ENCODE measurements around the gene DBP.

- TF ChIP-seq, protein P1, sequence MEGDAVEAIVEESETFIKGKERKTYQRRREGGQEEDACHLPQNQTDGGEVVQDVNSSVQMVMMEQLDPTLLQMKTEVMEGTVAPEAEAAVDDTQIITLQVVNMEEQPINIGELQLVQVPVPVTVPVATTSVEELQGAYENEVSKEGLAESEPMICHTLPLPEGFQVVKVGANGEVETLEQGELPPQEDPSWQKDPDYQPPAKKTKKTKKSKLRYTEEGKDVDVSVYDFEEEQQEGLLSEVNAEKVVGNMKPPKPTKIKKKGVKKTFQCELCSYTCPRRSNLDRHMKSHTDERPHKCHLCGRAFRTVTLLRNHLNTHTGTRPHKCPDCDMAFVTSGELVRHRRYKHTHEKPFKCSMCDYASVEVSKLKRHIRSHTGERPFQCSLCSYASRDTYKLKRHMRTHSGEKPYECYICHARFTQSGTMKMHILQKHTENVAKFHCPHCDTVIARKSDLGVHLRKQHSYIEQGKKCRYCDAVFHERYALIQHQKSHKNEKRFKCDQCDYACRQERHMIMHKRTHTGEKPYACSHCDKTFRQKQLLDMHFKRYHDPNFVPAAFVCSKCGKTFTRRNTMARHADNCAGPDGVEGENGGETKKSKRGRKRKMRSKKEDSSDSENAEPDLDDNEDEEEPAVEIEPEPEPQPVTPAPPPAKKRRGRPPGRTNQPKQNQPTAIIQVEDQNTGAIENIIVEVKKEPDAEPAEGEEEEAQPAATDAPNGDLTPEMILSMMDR (conservative IDR thresholded peaks at IDR 0.05 in 1 of 2, IDR thresholded peaks at IDR 0.05 in 1 of 2; ENCODE audit: low read depth in 1 of 2, low read length in 2 of 2), result no peak
- TF ChIP-seq EZH2 (IDR thresholded peaks at IDR 0.05; ENCODE audit: low read length, missing control alignments), result no peak
Observed at GRCh38 chr19:48680436-48681126, 43.4 kb upstream of the DBP start.
